Keratinocyte (primary cell): ENCODE results near the gene TNP1. TPM values are rescaled to one million over a fixed set of nuclear protein-coding genes. Genes with fewer than 3 reads are reported as not detected.

Experiments used
- DNase-seq: peaks from one replicate; pipeline ENCODE4 v3.0.0-alpha.2; 2011; ENCODE audit warnings: low read depth, missing footprints, low spot score
- FAIRE-seq: peaks from 2 replicates; lab custom pipeline; 2011; peaks lifted over from hg19 to GRCh38; lab: Jason Lieb, UNC
- H2AFZ ChIP-seq: 2 replicates; pipeline ENCODE4 v1.6.0; 2012; ENCODE audit warnings: low read length, control low read depth, inconsistent platforms; ENCODE audit not compliant: control insufficient read depth
- H3K27ac ChIP-seq: 2 replicates; pipeline ENCODE4 v1.5.1; 2011; ENCODE audit warnings: low read length; ENCODE audit not compliant: control insufficient read depth, insufficient read depth
- H3K27me3 ChIP-seq: 3 replicates; pipeline ENCODE4 v1.6.0; 2011; ENCODE audit warnings: low read length; ENCODE audit not compliant: control insufficient read depth, insufficient read depth; ENCODE audit errors: extremely low read depth
- H3K36me3 ChIP-seq, 2 experiments: 2 replicates in 1 of 2; 3 replicates in 1 of 2; pipeline ENCODE4 v1.5.1; 2011; ENCODE audit warnings: low read length in 2 of 2, mild to moderate bottlenecking in 1 of 2; ENCODE audit not compliant: control insufficient read depth in 2 of 2, insufficient read depth in 2 of 2; ENCODE audit errors: extremely low read depth in 1 of 2
- H3K4me1 ChIP-seq: 3 replicates; pipeline ENCODE4 v1.5.1; 2011; ENCODE audit warnings: low read length; ENCODE audit not compliant: control insufficient read depth, insufficient read depth; ENCODE audit errors: extremely low read depth
- H3K4me2 ChIP-seq: 3 replicates; pipeline ENCODE4 v1.6.0; 2011; ENCODE audit warnings: low read depth, low read length; ENCODE audit not compliant: control insufficient read depth, insufficient read depth; ENCODE audit errors: extremely low read depth
- H3K4me3 ChIP-seq, 3 experiments: fragments of 200-600 bp in 1 of 3; sonication (generic) in 1 of 3; 2 replicates in 2 of 3; 3 replicates in 1 of 3; pipeline ENCODE4 v1.5.1; 2011 to 2016; ENCODE audit warnings: low read length in 3 of 3, mild to moderate bottlenecking in 3 of 3, control low read depth in 2 of 3, inconsistent platforms in 1 of 3, low read depth in 1 of 3, mixed read lengths in 1 of 3, mixed run types in 1 of 3, moderate library complexity in 1 of 3; ENCODE audit not compliant: control insufficient read depth in 2 of 3, insufficient read depth in 2 of 3; ENCODE audit errors: extremely low read depth in 1 of 3
- H3K79me2 ChIP-seq: 2 replicates; pipeline ENCODE4 v1.6.0; 2012; ENCODE audit warnings: low read length; ENCODE audit not compliant: control insufficient read depth, insufficient read depth
- H3K9ac ChIP-seq: 3 replicates; pipeline ENCODE4 v1.6.0; 2011; ENCODE audit warnings: low read length; ENCODE audit not compliant: control insufficient read depth, insufficient read depth; ENCODE audit errors: extremely low read depth
- H3K9me1 ChIP-seq: 3 replicates; pipeline ENCODE4 v1.6.0; 2011; ENCODE audit warnings: low read length; ENCODE audit not compliant: control insufficient read depth, insufficient read depth; ENCODE audit errors: extremely low read depth
- H3K9me3 ChIP-seq: 2 replicates; pipeline ENCODE4 v1.5.1; 2012; ENCODE audit warnings: low read depth, low read length; ENCODE audit not compliant: control insufficient read depth
- H4K20me1 ChIP-seq: 3 replicates; pipeline ENCODE4 v1.6.0; 2011; ENCODE audit warnings: low read length; ENCODE audit not compliant: control insufficient read depth, insufficient read depth; ENCODE audit errors: extremely low read depth
- EZH2 ChIP-seq: IDR thresholded peaks from one replicate; pipeline ENCODE4 v1.6.1; 2012; ENCODE audit warnings: inconsistent platforms, mild to moderate bottlenecking, low read length, moderate library complexity
- dilution Hi-C: fragments of 300-500 bp; cut with MboI; formaldehyde crosslinking; loops from one replicate; pipeline ENCODE4 v1.7.0; 2020; ENCODE audit warnings: low sequenced_read_pairs; ENCODE audit not compliant: extremely low pct_ligation_motif_present
- polyA plus RNA-seq, 5 experiments: library from polyadenylated mRNA; depleted of rRNA in 3 of 5; stranded (reverse) in 3 of 5; stranded (forward) in 1 of 5; unstranded in 1 of 5; fragments of >200 nt; gene quantifications; 1 replicate in 1 of 5; 2 replicates in 3 of 5; 3 replicates in 1 of 5; pipeline versions ENCODE4 v1.2.1 to v1.2.3, GENCODE V29; 2011 to 2012; ENCODE audit warnings: missing spikeins in 2 of 5, low read depth in 1 of 5, low replicate concordance in 1 of 5
- TF ChIP-seq, protein P1 (sequence below), 3 experiments: IDR thresholded peaks in 1 of 3; conservative IDR thresholded peaks in 1 of 3; optimal IDR thresholded peaks in 1 of 3; 2 replicates in 2 of 3; 3 replicates in 1 of 3; pipeline versions ENCODE3 to v1.5.1; 2011; ENCODE audit warnings: low read length in 3 of 3, mild to moderate bottlenecking in 3 of 3, moderate library complexity in 2 of 3, control low read depth in 1 of 3, inconsistent platforms in 1 of 3; ENCODE audit not compliant: insufficient read depth in 2 of 3; ENCODE audit errors: extremely low read depth in 1 of 3

Gene TNP1
- polyA plus RNA-seq, 1 donor (not counting 4 experiments of a cell fraction or from before 2014, with no cell fraction given), result not detected

DNA sequence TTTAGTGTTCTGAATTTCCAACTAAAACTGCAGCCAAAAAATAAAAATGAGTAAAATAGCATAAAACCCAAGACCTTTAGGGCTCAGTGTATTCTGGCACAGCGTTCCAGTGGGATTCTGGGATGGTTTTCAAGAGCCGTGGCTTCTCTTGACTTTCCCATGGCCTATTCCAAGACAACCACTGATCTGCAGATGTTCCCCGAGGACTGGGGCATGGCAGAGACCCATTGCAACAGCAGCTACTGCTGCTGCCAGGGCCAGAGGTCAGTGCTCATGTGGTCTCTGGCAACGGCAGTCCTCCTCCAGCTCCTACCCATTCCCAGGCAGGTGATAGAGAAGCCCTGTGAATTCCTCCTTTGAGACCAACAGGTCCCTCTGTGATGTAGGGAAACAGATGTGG, 26.8 kb downstream of the TNP1 start:
- FAIRE-seq (no peak), DNase-seq (no peak)
- no peak overlapping the region for H3K4me3 ChIP-seq
- H3K9ac ChIP-seq, result no peak overlapping the region
- TF ChIP-seq, protein P1, sequence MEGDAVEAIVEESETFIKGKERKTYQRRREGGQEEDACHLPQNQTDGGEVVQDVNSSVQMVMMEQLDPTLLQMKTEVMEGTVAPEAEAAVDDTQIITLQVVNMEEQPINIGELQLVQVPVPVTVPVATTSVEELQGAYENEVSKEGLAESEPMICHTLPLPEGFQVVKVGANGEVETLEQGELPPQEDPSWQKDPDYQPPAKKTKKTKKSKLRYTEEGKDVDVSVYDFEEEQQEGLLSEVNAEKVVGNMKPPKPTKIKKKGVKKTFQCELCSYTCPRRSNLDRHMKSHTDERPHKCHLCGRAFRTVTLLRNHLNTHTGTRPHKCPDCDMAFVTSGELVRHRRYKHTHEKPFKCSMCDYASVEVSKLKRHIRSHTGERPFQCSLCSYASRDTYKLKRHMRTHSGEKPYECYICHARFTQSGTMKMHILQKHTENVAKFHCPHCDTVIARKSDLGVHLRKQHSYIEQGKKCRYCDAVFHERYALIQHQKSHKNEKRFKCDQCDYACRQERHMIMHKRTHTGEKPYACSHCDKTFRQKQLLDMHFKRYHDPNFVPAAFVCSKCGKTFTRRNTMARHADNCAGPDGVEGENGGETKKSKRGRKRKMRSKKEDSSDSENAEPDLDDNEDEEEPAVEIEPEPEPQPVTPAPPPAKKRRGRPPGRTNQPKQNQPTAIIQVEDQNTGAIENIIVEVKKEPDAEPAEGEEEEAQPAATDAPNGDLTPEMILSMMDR (optimal IDR thresholded peaks at IDR 0.05 in 1 of 3, IDR thresholded peaks at IDR 0.05 in 1 of 3, conservative IDR thresholded peaks at IDR 0.05 in 1 of 3; ENCODE audit: extremely low read depth in 1 of 3, insufficient read depth in 2 of 3, low read length in 3 of 3), result no peak
- TF ChIP-seq EZH2, result no peak
- H3K27ac ChIP-seq, result no peak overlapping the region
- dilution Hi-C loops, result no loop called here
- H3K79me2 ChIP-seq, result no peaks in the 10 kb centered on the region
- H3K9me3 ChIP-seq, result no peaks in the 10 kb centered on the region
- H3K36me3 ChIP-seq, result no peaks in the 10 kb centered on the region
- H3K27me3 ChIP-seq, result peaks cover 18% of the 10 kb centered on the region
- no peaks in the 10 kb centered on the region for H3K4me1 ChIP-seq
- H2AFZ ChIP-seq, result no peak overlapping the region
- no peaks in the 10 kb centered on the region for H4K20me1 ChIP-seq
- H3K9me1 ChIP-seq, result no peaks in the 10 kb centered on the region
- no peak overlapping the region for H3K4me2 ChIP-seq

DNA sequence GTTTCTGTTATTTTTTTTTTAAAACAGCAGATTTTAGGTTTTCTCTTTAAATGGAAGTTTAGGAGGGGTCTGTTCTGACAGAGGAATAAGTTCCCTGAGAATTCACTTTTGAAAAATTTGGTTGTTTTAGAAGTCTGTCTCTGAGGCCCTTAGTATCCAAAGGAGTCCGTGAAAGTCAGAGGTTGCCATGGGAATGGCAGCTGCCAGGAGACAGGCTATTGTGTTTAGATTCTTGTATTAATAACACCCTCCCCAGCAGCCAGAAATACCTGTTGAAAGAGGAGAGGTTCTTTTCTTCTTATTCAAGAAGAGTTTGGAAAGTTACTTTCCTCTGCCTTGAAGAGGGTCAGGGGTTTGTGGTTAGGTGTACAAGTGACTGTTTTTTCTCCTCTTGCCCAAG, 29.5 kb downstream of the TNP1 start:
- no peaks in the 10 kb centered on the region for H3K36me3 ChIP-seq
- no peak overlapping the region for H3K4me3 ChIP-seq
- no peaks in the 10 kb centered on the region for H4K20me1 ChIP-seq
- no peak overlapping the region for H3K4me2 ChIP-seq
- dilution Hi-C loops, result no loop called here
- H3K79me2 ChIP-seq, result no peaks in the 10 kb centered on the region
- peaks cover 16% of the 10 kb centered on the region for H3K27me3 ChIP-seq
- no peak overlapping the region for H3K27ac ChIP-seq
- H2AFZ ChIP-seq, result no peak overlapping the region
- H3K9ac ChIP-seq, result no peak overlapping the region
- no peaks in the 10 kb centered on the region for H3K9me1 ChIP-seq
- H3K4me1 ChIP-seq, result no peaks in the 10 kb centered on the region
- no peaks in the 10 kb centered on the region for H3K9me3 ChIP-seq
- no peak for DNase-seq
- TF ChIP-seq, protein P1 (optimal IDR thresholded peaks at IDR 0.05 in 1 of 3, IDR thresholded peaks at IDR 0.05 in 1 of 3, conservative IDR thresholded peaks at IDR 0.05 in 1 of 3; ENCODE audit: extremely low read depth in 1 of 3, insufficient read depth in 2 of 3, low read length in 3 of 3), result no peak
- TF ChIP-seq EZH2, result no peak
- no peak for FAIRE-seq
